Fibroblast of skin of right biceps (primary cell): ENCODE data around the gene DYNC1LI2.

ENCODE experiments used
- DNase-seq: peaks from one replicate; pipeline ENCODE4 v3.0.0-alpha.2; 2013

Gene DYNC1LI2

GRCh38 chr16:66735891-66736290 lies 15.5 kb downstream of the DYNC1LI2 start:
- DNase-seq: no peak

- DNase-seq: no peak
Observed at GRCh38 chr16:66731101-66731500, 20.3 kb downstream of the DYNC1LI2 start.

- DNase-seq: no peak
Observed at GRCh38 chr16:66728804-66729203, 22.6 kb downstream of the DYNC1LI2 start.

- DNase-seq: peak; percentile 63
Observed at GRCh38 chr16:66728117-66728787, 23.2 kb downstream of the DYNC1LI2 start.

GRCh38 chr16:66720766-66721165 lies 30.6 kb downstream of the DYNC1LI2 start:
- DNase-seq: peak; percentile 57

- DNase-seq: no peak
Observed at GRCh38 chr16:66719246-66719645, 32.2 kb downstream of the DYNC1LI2 start.

GRCh38 chr16:66717776-66718175 lies 33.6 kb downstream of the DYNC1LI2 start:
- no peak for DNase-seq

GRCh38 chr16:66717112-66717675 lies 34.2 kb downstream of the DYNC1LI2 start:
- DNase-seq: peak; percentile 72

GRCh38 chr16:66714654-66715307 lies 36.6 kb downstream of the DYNC1LI2 start:
- DNase-seq: no peak

- DNase-seq: no peak
Observed at GRCh38 chr16:66714062-66714461, 37.3 kb downstream of the DYNC1LI2 start.

GRCh38 chr16:66713076-66713475 lies 38.3 kb downstream of the DYNC1LI2 start:
- DNase-seq: no peak

- DNase-seq: no peak
Observed at GRCh38 chr16:66712512-66712911, 38.9 kb downstream of the DYNC1LI2 start.

- no peak for DNase-seq
Observed at GRCh38 chr16:66711581-66711980, 39.8 kb downstream of the DYNC1LI2 start.

- DNase-seq: no peak
Observed at GRCh38 chr16:66706506-66706880, 44.9 kb downstream of the DYNC1LI2 start.

- peak; percentile 25 for DNase-seq
Observed at GRCh38 chr16:66705790-66706505, 45.5 kb downstream of the DYNC1LI2 start.

- peak; percentile 42 for DNase-seq
Observed at GRCh38 chr16:66703406-66704215, 47.8 kb downstream of the DYNC1LI2 start.

- no peak for DNase-seq
Observed at GRCh38 chr16:66701516-66701915, 49.9 kb downstream of the DYNC1LI2 start.

GRCh38 chr16:66701026-66701425 lies 50.4 kb downstream of the DYNC1LI2 start:
- DNase-seq: peak; percentile 22

- DNase-seq: no peak
Observed at GRCh38 chr16:66699898-66700297, 51.5 kb downstream of the DYNC1LI2 start.

- DNase-seq: no peak
Observed at GRCh38 chr16:66698046-66698445, 53.4 kb downstream of the DYNC1LI2 start.

- DNase-seq: peak; percentile 88
Observed at GRCh38 chr16:66696669-66697630, 54.5 kb downstream of the DYNC1LI2 start, which contains the start of gene CMTM4. CMTM4 (minus strand) TSS chr16:66696743; CDS start chr16:66696525, 218 bp downstream.
